Common myeloid progenitor, CD34-positive (primary cell): ENCODE results near the gene SLC27A5.

Experiments used
- CTCF ChIA-PET: fragments of 350-600 bp; sonication (Branson Sonifier 250); formaldehyde crosslinking; loops from one replicate; lab custom pipeline; 2021; ENCODE audit warnings: antibody characterized with exemption; lab: Charles Lee
- POLR2A ChIA-PET: fragments of 350-600 bp; sonication (Branson Sonifier 250); formaldehyde crosslinking; loops from one replicate; lab custom pipeline; 2021; ENCODE audit warnings: antibody characterized with exemption; lab: Charles Lee
- DNase-seq, 3 donors: peaks; one replicate each; pipeline versions ENCODE4 v3.0.0 to v3.0.0-alpha.2; 2013
- H3K27ac ChIP-seq, 2 experiments: 1 replicate in 1 of 2; 2 replicates in 1 of 2; pipeline ENCODE4 v1.7.0; 2013; ENCODE audit warnings: inconsistent platforms in 2 of 2, low read length in 2 of 2, mild to moderate bottlenecking in 2 of 2, low read depth in 1 of 2, moderate library complexity in 1 of 2; ENCODE audit not compliant: severe bottlenecking in 2 of 2, insufficient read depth in 1 of 2, poor library complexity in 1 of 2
- H3K27me3 ChIP-seq, 5 experiments: replicated peaks in 2 of 5; 1 replicate in 3 of 5; 2 replicates in 2 of 5; pipeline versions ENCODE4 v1.6.1 to v1.7.0; 2013; ENCODE audit warnings: low read length in 4 of 5, mild to moderate bottlenecking in 2 of 5, moderate library complexity in 2 of 5, inconsistent platforms in 1 of 5; ENCODE audit not compliant: insufficient read depth in 5 of 5, control insufficient read depth in 4 of 5
- H3K36me3 ChIP-seq, 4 experiments: 1 replicate in 2 of 4; 2 replicates in 2 of 4; pipeline versions ENCODE4 v1.6.1 to v1.7.0; 2013; ENCODE audit warnings: low read length in 3 of 4, control low read depth in 1 of 4, mild to moderate bottlenecking in 1 of 4; ENCODE audit not compliant: control insufficient read depth in 4 of 4, insufficient read depth in 4 of 4
- H3K4me1 ChIP-seq, 4 experiments: 1 replicate in 3 of 4; 2 replicates in 1 of 4; pipeline versions ENCODE4 v1.6.1 to v1.7.1; 2013; ENCODE audit warnings: low read length in 3 of 4, mild to moderate bottlenecking in 3 of 4, control low read depth in 1 of 4, inconsistent platforms in 1 of 4, moderate library complexity in 1 of 4; ENCODE audit not compliant: control insufficient read depth in 4 of 4, insufficient read depth in 4 of 4; ENCODE audit errors: control extremely low read depth in 1 of 4
- H3K4me3 ChIP-seq, 7 experiments: 1 replicate in 4 of 7; 2 replicates in 3 of 7; pipeline versions ENCODE4 v1.5.1 to v1.7.0; 2013; ENCODE audit warnings: mild to moderate bottlenecking in 7 of 7, low read length in 6 of 7, moderate library complexity in 6 of 7, inconsistent platforms in 2 of 7, low read depth in 2 of 7, control low read depth in 1 of 7; ENCODE audit not compliant: insufficient read depth in 4 of 7, control insufficient read depth in 1 of 7; ENCODE audit errors: extremely low read depth in 1 of 7
- H3K9me3 ChIP-seq, 5 experiments: 1 replicate in 4 of 5; 2 replicates in 1 of 5; pipeline versions ENCODE4 v1.6.1 to v1.7.1; 2013; ENCODE audit warnings: low read length in 4 of 5, mild to moderate bottlenecking in 2 of 5, inconsistent platforms in 1 of 5, low read depth in 1 of 5, moderate library complexity in 1 of 5; ENCODE audit not compliant: control insufficient read depth in 4 of 5, insufficient read depth in 2 of 5; ENCODE audit errors: control extremely low read depth in 1 of 5
- WGBS: methylation state at CpG from one replicate; pipeline ENCODE4 v1.1.5; 2013; ENCODE audit not compliant: insufficient coverage; 5-methylcytosine and 5-hydroxymethylcytosine counted together

The SLC27A5 gene

DNA sequence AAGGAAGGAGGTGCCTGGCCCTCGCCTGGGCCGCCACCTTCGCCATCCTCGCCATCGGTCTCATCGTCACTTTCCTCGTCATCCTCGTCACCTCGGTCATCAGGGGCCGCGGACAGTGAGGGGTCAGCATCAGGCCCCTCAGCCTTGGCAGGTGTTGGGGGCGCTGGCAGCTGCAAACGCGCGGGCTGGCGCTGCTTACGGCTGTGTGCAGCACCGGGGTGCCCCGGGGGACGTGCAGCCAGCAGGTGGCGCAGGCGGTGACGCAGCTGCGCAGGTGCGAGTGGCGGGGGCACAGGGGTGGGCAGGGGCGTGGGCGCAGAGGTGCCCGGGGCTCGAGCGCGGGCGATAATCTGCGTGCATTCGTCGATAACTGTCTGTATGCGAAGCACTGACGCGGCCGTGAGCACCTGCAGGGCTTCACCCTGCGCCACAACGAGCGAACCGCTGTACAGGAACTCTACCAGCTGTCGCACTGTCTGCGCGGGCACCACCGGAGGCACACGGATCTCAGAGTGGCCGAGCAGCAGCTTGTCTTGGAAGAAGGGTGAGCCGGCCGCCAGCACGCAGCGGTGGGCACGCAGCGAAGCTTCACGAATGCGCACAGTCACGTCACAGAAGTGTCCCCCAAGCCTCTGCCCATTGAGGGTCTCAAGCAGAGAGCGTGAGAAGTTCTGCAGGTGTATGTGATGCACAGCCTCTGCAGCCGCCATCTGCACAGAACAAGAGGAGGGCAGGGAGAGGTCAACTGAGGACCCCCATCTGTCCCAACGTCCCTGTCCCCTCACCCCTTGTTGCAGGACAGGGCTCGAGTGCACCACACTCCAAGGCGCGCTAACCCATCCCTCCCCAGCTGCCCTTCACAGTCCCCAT, 5.4 kb upstream of the SLC27A5 start:
- H3K36me3 ChIP-seq, result peaks cover 0 to 23% (median 18%) of the 10 kb centered on the region in 4 experiments
- H3K9me3 ChIP-seq, result no peaks in the 10 kb centered on the region
- H3K4me3 ChIP-seq, result peak overlapping the region in 1 of 7 experiments; percentile 2
- no peak for DNase-seq
- no peak overlapping the region for H3K27ac ChIP-seq
- ChIA-PET CTCF (interaction anchor here (1.0 to 8.8 kb wide), 6 partner anchors 8 to 144 kb away, joined by 3 to 139 read pairs (median 19); partner anchors contain the start of genes CHMP2A and UBE2M), POLR2A (no interaction called here)
- 97% methylated on average over 63 of the region's 65 CpGs for WGBS
- H3K4me1 ChIP-seq, result peaks cover 0 to 48% (median 43%) of the 10 kb centered on the region in 4 experiments
- no peaks in the 10 kb centered on the region for H3K27me3 ChIP-seq

DNA sequence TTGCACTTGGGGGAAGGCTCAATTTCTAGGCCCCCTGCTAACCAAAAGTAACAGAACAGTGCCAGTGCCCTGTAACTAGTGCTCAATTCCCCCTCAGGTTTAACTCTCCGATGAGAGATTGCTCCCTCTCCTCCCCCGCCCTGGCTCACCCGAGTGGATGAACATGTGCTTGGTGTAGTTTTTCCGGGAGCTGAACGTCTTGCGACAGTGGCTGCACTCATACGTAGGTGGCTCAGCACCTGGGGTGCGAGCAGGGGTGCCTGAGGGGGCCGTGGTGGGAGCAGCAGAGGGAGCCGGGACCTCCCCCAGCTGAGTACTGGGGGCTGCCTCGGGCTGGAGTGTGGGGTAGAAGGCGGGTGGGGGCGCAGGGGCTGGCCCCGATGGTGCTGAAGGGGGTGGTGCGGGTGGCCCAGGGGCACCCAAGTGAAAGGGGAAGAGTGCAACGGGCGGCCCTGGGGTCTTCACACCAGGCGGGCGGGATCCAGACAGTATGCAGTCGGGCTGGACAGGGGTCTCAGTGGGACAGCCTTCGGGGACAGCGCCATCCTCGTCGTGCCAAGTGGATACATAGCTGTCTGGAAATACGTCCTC, 4.5 kb upstream of the SLC27A5 start:
- H3K9me3 ChIP-seq, result no peaks in the 10 kb centered on the region
- H3K27me3 ChIP-seq, result no peaks in the 10 kb centered on the region
- H3K4me1 ChIP-seq, result peaks cover 0 to 48% (median 43%) of the 10 kb centered on the region in 4 experiments
- no peak overlapping the region for H3K4me3 ChIP-seq
- DNase-seq, result no peak
- ChIA-PET CTCF (interaction anchor here (5.4 to 8.8 kb wide), 3 partner anchors 38 to 62 kb away, joined by 33 to 139 read pairs (median 59); partner anchors contain the start of genes CHMP2A and UBE2M), POLR2A (no interaction called here)
- H3K36me3 ChIP-seq, result peaks cover 0 to 23% (median 18%) of the 10 kb centered on the region in 4 experiments
- WGBS, result 97% methylated on average over 24 of the region's 25 CpGs
- no peak overlapping the region for H3K27ac ChIP-seq

GRCh38 chr19:58515259-58515658, 3.5 kb upstream of the SLC27A5 start:
- Histone ChIP-seq H3K4me1 (peaks cover 0 to 43% (median 38%) of the 10 kb centered on the region in 4 experiments), H3K4me3 (no peak overlapping the region), H3K36me3 (peaks cover 0 to 26% (median 18%) of the 10 kb centered on the region in 4 experiments), H3K27me3 (no peaks in the 10 kb centered on the region), H3K27ac (no peak overlapping the region), H3K9me3 (no peaks in the 10 kb centered on the region)
- POLR2A ChIA-PET, result no interaction called here
- DNase-seq, result no peak
- CTCF ChIA-PET, result interaction anchor here (1.4 to 8.8 kb wide), 2 partner anchors 38 to 63 kb away, joined by 5 to 139 read pairs; no protein-coding TSS in a partner anchor
- WGBS, result 100% methylated on average over 1 of the region's 2 CpGs

DNA sequence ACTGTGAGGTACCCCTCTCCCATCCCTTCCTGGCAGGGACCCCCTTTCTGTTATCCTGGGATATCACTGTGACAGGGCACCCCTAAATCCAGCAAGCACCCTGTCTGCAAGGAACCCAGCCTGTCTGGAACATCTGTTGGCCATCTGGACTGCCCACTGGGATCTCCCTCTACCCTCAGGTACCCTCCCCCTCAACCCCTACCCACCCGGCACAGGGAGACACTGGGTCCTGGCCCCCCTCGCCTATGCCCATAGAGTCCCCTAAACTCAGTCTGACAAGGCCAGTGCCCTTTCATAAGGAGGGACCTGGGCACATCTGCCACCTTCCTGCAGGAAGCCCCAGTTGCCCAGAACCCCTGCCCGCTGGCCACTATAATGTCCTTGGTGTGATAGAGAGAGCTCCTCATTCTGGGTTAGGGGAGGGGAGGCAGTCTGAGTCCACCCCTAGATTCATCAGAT, 2.8 kb upstream of the SLC27A5 start:
- Histone ChIP-seq H3K4me3 (peak overlapping the region in 6 of 7 experiments; percentile 26 to 69 (median 54)), H3K9me3 (no peaks in the 10 kb centered on the region), H3K27ac (peak overlapping the region; percentile 25 to 69), H3K4me1 (peaks cover 0 to 38% (median 34%) of the 10 kb centered on the region in 4 experiments), H3K36me3 (peaks cover 0 to 26% (median 18%) of the 10 kb centered on the region in 4 experiments), H3K27me3 (no peaks in the 10 kb centered on the region)
- WGBS, result 69% methylated on average over 2 of the region's 3 CpGs
- DNase-seq, result no peak
- CTCF ChIA-PET, result interaction anchor here (0.7 to 8.8 kb wide), 7 partner anchors 13 to 66 kb away, joined by 4 to 139 read pairs (median 5); no protein-coding TSS in a partner anchor
- POLR2A ChIA-PET, result no interaction called here

GRCh38 chr19:58513694-58514563, 2.1 kb upstream of the SLC27A5 start:
- POLR2A ChIA-PET, result no interaction called here
- peaks cover 0 to 26% (median 18%) of the 10 kb centered on the region in 4 experiments for H3K36me3 ChIP-seq

GRCh38 chr19:58513213-58513693, 1.5 kb upstream of the SLC27A5 start:
- no peaks in the 10 kb centered on the region for H3K9me3 ChIP-seq
- 95% methylated on average over 7 of the region's 10 CpGs for WGBS
- ChIA-PET POLR2A (no interaction called here), CTCF (interaction anchor here (0.5 to 2.1 kb wide), 4 partner anchors 8 to 68 kb away, joined by 3 to 7 read pairs (median 3); no protein-coding TSS in a partner anchor)
- H3K27me3 ChIP-seq, result no peaks in the 10 kb centered on the region
- H3K27ac ChIP-seq, result peak overlapping the region in 1 of 2 experiments; percentile 58
- no peak overlapping the region for H3K4me3 ChIP-seq
- H3K36me3 ChIP-seq, result peaks cover 0 to 26% (median 18%) of the 10 kb centered on the region in 4 experiments
- no peak for DNase-seq
- H3K4me1 ChIP-seq, result peaks cover 0 to 28% (median 26%) of the 10 kb centered on the region in 4 experiments

More at GRCh38 chr19:58513694-58514563, 2.1 kb upstream of the SLC27A5 start:
- Histone ChIP-seq H3K9me3 (no peaks in the 10 kb centered on the region), H3K4me1 (peaks cover 0 to 34% (median 32%) of the 10 kb centered on the region in 4 experiments), H3K27ac (peak overlapping the region; percentile 25 to 69), H3K4me3 (peak overlapping the region in 6 of 7 experiments; percentile 29 to 69 (median 54)), H3K27me3 (no peaks in the 10 kb centered on the region)
- 4% methylated on average over 51 of the region's 66 CpGs for WGBS
- DNase-seq, result peak; percentile 93 to 96 (median 94)
- CTCF ChIA-PET, result interaction anchor here (0.5 to 2.1 kb wide), 8 partner anchors 9 to 67 kb away, joined by 3 to 7 read pairs (median 5); no protein-coding TSS in a partner anchor
